Gastroesophageal sphincter (tissue), 4 donors: ENCODE data around the gene PDE1A. TPM values are rescaled to one million over a fixed set of nuclear protein-coding genes. Genes with fewer than 3 reads are reported as not detected.

ENCODE experiments used
- ATAC-seq: fragments of 150-250 bp; one replicate; pipeline ENCODE4 v1.9.1; 2016; ENCODE audit warnings: mild to moderate bottlenecking, moderate library complexity
- H3K27ac ChIP-seq, 4 donors: fragments of 200-600 bp; sonication (generic) in 3 of 4; 1 replicate in 3 of 4; 2 replicates in 1 of 4; pipeline ENCODE4 v1.5.1; 2016 to 2019
- H3K27me3 ChIP-seq: fragments of 200-600 bp; sonication (generic); one replicate; pipeline ENCODE4 v1.5.1; 2019
- H3K36me3 ChIP-seq, 2 donors: fragments of 200-600 bp; sonication (generic); one replicate each; pipeline ENCODE4 v1.5.1; 2019; ENCODE audit warnings: control low read depth in 1 of 2
- H3K4me1 ChIP-seq, 3 donors: fragments of 200-600 bp; sonication (generic); 1 replicate in 2 of 3; 2 replicates in 1 of 3; pipeline ENCODE4 v1.5.1; 2016 to 2019; ENCODE audit warnings: control low read depth in 2 of 3
- H3K4me3 ChIP-seq, 2 donors: fragments of 200-600 bp; sonication (generic); one replicate each; pipeline ENCODE4 v1.5.1; 2019; ENCODE audit warnings: mild to moderate bottlenecking in 1 of 2, moderate library complexity in 1 of 2
- H3K9me3 ChIP-seq, 3 donors: fragments of 200-600 bp; sonication (generic); one replicate each; pipeline ENCODE4 v1.5.1; 2017 to 2019; ENCODE audit warnings: control low read depth in 2 of 3
- EP300 ChIP-seq: sonication (generic); formaldehyde crosslinking; IDR thresholded peaks from one replicate; pipeline ENCODE4 v1.6.1; 2017; ENCODE audit warnings: antibody characterized with exemption, mild to moderate bottlenecking
- POLR2A ChIP-seq, 2 donors: fragments of 450-650 bp; IDR thresholded peaks; one replicate each; pipeline ENCODE4 v1.6.1; 2017; ENCODE audit warnings: antibody characterized with exemption in 2 of 2, mild to moderate bottlenecking in 2 of 2, moderate library complexity in 1 of 2
- POLR2AphosphoS5 ChIP-seq: sonication (generic); formaldehyde crosslinking; IDR thresholded peaks from one replicate; pipeline ENCODE4 v1.6.1; 2017; ENCODE audit warnings: antibody characterized with exemption
- WGBS, 2 donors: methylation state at CpG; one replicate each; pipeline ENCODE4 v1.1.5; 2018; ENCODE audit warnings: low coverage in 1 of 2; 5-methylcytosine and 5-hydroxymethylcytosine counted together
- total RNA-seq, 4 donors: library from RNA; depleted of rRNA; stranded (reverse); fragments of >200 nt; gene quantifications; one replicate each; pipeline ENCODE4 v1.1.0, GENCODE V29; 2016
- TF ChIP-seq, protein P1 (sequence below), 4 experiments: fragments of 200-600 bp in 2 of 4; fragments of 450-650 bp in 2 of 4; sonication (generic) in 1 of 4; IDR thresholded peaks; one replicate each; pipeline ENCODE4 v1.5.1; 2017 to 2019; ENCODE audit warnings: antibody characterized with exemption in 4 of 4, mild to moderate bottlenecking in 2 of 4, moderate library complexity in 2 of 4

The PDE1A gene
- total RNA-seq, 4 donors from 2014 or later: 7.2 to 17.2 (median 11.8) TPM

DNA sequence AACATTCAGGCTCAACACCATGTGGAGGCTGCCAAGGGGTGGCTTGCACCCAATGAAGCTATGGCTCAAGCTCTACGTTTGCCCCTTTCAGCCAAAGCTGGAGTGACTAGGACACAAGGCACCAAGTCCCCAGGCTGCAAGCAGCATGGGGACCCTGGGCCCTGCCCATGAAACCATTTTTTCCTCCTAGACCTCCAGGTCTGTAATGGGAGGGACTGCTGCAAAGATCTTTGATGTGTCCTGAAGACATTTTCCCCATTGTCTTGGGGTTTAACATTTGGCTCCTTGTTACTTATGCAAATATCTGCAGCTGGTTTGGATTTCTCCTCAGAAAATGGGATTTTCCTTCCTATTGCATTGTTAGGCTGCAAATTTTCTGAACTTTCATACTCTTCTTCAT lies 51.0 kb downstream of the PDE1A start:
- Histone ChIP-seq H3K27ac (no peak overlapping the region), H3K27me3 (no peaks in the 10 kb centered on the region), H3K36me3 (no peaks in the 10 kb centered on the region), H3K4me1 (peaks cover 0 to 33% (median 4%) of the 10 kb centered on the region in 3 donors), H3K4me3 (no peak overlapping the region), H3K9me3 (peaks cover 0 to 26% (median 0%) of the 10 kb centered on the region in 3 donors)
- TF ChIP-seq POLR2AphosphoS5: no peak
- no peak for TF ChIP-seq EP300
- no peak for TF ChIP-seq POLR2A (IDR thresholded peaks at IDR 0.05)
- TF ChIP-seq, protein P1, sequence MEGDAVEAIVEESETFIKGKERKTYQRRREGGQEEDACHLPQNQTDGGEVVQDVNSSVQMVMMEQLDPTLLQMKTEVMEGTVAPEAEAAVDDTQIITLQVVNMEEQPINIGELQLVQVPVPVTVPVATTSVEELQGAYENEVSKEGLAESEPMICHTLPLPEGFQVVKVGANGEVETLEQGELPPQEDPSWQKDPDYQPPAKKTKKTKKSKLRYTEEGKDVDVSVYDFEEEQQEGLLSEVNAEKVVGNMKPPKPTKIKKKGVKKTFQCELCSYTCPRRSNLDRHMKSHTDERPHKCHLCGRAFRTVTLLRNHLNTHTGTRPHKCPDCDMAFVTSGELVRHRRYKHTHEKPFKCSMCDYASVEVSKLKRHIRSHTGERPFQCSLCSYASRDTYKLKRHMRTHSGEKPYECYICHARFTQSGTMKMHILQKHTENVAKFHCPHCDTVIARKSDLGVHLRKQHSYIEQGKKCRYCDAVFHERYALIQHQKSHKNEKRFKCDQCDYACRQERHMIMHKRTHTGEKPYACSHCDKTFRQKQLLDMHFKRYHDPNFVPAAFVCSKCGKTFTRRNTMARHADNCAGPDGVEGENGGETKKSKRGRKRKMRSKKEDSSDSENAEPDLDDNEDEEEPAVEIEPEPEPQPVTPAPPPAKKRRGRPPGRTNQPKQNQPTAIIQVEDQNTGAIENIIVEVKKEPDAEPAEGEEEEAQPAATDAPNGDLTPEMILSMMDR (IDR thresholded peaks at IDR 0.05): no peak
- ATAC-seq: no peak
- WGBS, 2 donors: 88% methylated on average over 1 of the region's 1 CpG; no CpG with 5 or more reads in 1 of the 2 donors

DNA sequence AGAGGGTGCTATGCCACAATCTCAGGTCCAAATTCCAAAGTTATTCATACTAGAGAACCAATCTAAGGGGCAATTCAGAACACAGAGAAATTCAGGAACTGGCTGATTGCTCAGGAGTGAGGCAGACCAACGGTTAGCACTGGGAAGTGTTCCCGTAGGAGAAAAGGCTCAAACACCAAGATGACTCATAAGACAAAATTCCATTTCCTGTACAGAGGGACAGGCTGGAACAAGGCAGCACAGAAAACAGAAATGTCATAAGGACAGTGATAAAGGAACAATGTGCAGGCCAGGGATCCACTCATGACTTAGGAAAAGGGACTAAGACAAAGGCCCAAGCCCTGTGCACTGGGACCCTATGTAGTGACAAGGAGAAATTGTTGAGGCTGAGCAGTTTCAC lies 54.2 kb downstream of the PDE1A start:
- peaks cover 0 to 30% (median 4%) of the 10 kb centered on the region in 3 donors for H3K4me1 ChIP-seq
- peak overlapping the region; percentile 65 to 79 (median 78) for H3K27ac ChIP-seq
- 9% methylated on average over 2 of the region's 2 CpGs; no CpG with 5 or more reads in 1 of the 2 donors for WGBS, 2 donors

DNA sequence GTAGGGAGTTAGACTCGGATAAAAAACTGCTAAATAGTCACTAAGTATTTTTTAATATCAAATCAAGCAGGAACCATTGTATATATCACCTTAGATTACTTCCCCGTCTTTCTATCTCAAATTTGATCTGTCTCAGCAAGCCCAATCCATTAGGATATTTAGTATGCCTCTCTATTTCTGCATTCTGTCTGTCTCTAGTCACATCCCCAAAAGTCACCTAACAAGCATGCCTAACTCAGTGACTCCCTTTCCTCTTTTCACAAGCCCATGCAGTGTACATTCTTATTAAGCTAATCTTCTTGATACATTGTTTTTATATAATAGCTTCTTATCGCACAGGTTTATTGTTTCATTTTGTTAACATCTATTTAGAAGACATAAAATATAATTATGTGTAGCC lies 57.8 kb downstream of the PDE1A start:
- Histone ChIP-seq H3K4me3 (no peak overlapping the region), H3K9me3 (no peaks in the 10 kb centered on the region), H3K36me3 (no peaks in the 10 kb centered on the region), H3K27me3 (no peaks in the 10 kb centered on the region), H3K27ac (peak overlapping the region in 1 of 4 donors; percentile 26), H3K4me1 (peaks cover 0 to 30% (median 4%) of the 10 kb centered on the region in 3 donors)
- ATAC-seq: no peak
- WGBS, 2 donors: 48 to 88% methylated on average over 3 of the region's 3 CpGs
- TF ChIP-seq POLR2AphosphoS5 (no peak), EP300 (no peak), POLR2A (IDR thresholded peaks at IDR 0.05) (no peak)
- TF ChIP-seq, protein P1 (IDR thresholded peaks at IDR 0.05): no peak

More for the DNA sequence above, 54.2 kb downstream of the PDE1A start:
- Histone ChIP-seq H3K27me3 (no peaks in the 10 kb centered on the region), H3K36me3 (no peaks in the 10 kb centered on the region), H3K4me3 (no peak overlapping the region), H3K9me3 (peaks cover 0 to 26% (median 0%) of the 10 kb centered on the region in 3 donors)
- peak; percentile 75 for TF ChIP-seq POLR2AphosphoS5
- TF ChIP-seq, protein P1 (IDR thresholded peaks at IDR 0.05): no peak
- peak; percentile 95 for ATAC-seq

DNA sequence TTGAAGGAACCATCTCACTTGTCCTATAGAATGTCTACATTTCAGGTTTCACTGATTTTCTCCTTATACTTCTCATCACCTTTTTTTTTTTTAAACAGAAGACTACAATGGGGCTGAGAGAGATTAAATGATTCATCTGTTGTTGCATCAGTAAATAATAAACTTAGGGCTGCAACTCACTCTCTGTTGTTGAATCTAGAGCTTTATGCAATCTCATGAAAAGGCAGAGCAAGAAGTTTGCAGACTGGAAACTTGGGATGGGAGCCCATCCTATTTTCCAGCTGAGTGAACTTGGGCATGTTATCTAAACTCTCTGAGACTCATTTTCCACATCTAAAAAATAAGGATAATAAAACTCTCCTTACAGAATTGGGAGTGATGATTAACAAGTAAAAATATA lies 58.4 kb downstream of the PDE1A start:
- H3K9me3 ChIP-seq: no peaks in the 10 kb centered on the region
- peaks cover 0 to 30% (median 4%) of the 10 kb centered on the region in 3 donors for H3K4me1 ChIP-seq
- no peaks in the 10 kb centered on the region for H3K36me3 ChIP-seq
- no peak overlapping the region for H3K4me3 ChIP-seq
- peak overlapping the region in 1 of 4 donors; percentile 26 for H3K27ac ChIP-seq
- H3K27me3 ChIP-seq: no peaks in the 10 kb centered on the region
- peak; percentile 12 for ATAC-seq
- TF ChIP-seq POLR2A (IDR thresholded peaks at IDR 0.05) (no peak), EP300 (no peak), POLR2AphosphoS5 (no peak)
- TF ChIP-seq, protein P1 (IDR thresholded peaks at IDR 0.05): no peak

DNA sequence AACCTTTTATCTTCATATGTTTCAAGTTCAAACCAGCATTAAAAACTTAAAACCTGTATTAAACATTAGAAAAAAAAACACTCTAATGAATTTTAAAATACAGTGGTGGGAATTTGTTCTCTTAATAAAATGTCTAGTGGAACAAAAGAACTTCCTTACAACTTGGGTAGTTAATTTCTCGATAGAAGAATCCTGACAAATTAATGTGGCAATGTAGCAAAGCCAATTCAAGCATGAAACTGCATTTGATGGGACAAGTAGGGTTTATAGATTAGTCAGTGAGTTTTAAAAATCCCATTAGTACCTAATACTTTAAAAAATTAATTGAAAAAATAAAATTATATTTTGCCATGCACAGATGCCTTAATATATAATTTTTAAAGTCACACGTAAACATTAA lies 59.4 kb downstream of the PDE1A start:
- Histone ChIP-seq H3K36me3 (no peaks in the 10 kb centered on the region), H3K27ac (peak overlapping the region; percentile 1 to 54 (median 38)), H3K4me1 (peaks cover 0 to 22% (median 4%) of the 10 kb centered on the region in 3 donors), H3K4me3 (no peak overlapping the region), H3K9me3 (no peaks in the 10 kb centered on the region), H3K27me3 (no peaks in the 10 kb centered on the region)
- no peak for TF ChIP-seq POLR2A (IDR thresholded peaks at IDR 0.05)
- TF ChIP-seq EP300: no peak
- TF ChIP-seq, protein P1 (IDR thresholded peaks at IDR 0.05): no peak
- no peak for TF ChIP-seq POLR2AphosphoS5
- no peak for ATAC-seq
- WGBS, 2 donors: 73 to 100% methylated on average over 2 of the region's 2 CpGs
